HepG2 (cell line): ENCODE measurements around the gene GGPS1. TPM values are rescaled to one million over a fixed set of nuclear protein-coding genes. Genes with fewer than 3 reads are reported as not detected.

Experiments
- ARID2 ChIP-seq: sonication (generic); formaldehyde crosslinking; IDR thresholded peaks from 2 replicates; pipeline ENCODE4 v1.8.1; 2022; ENCODE audit warnings: mild to moderate bottlenecking, missing genetic modification reagents, borderline replicate concordance
- HMGXB3 ChIP-seq: sonication (generic); formaldehyde crosslinking; IDR thresholded peaks from 2 replicates; pipeline ENCODE4 v1.4.0; 2020; ENCODE audit warnings: missing genetic modification reagents, borderline replicate concordance
- HNF1B ChIP-seq: sonication (generic); formaldehyde crosslinking; IDR thresholded peaks from 2 replicates; pipeline ENCODE4 v1.5.1; 2020; ENCODE audit warnings: mild to moderate bottlenecking, moderate library complexity, missing genetic modification reagents
- HOXA3 ChIP-seq: sonication (generic); formaldehyde crosslinking; IDR thresholded peaks from 2 replicates; pipeline ENCODE4 v1.5.0; 2020; ENCODE audit warnings: missing genetic modification reagents
- KLF6 ChIP-seq: IDR thresholded peaks from 2 replicates; pipeline ENCODE4 v1.8.0; 2016; ENCODE audit warnings: missing biosample characterization, missing genetic modification reagents
- PHF20 ChIP-seq: sonication (generic); formaldehyde crosslinking; IDR thresholded peaks from 2 replicates; pipeline ENCODE4 v1.5.0; 2020; ENCODE audit warnings: mild to moderate bottlenecking, missing genetic modification reagents
- PLSCR1 ChIP-seq: sonication (generic); formaldehyde crosslinking; IDR thresholded peaks from 2 replicates; pipeline ENCODE4 v1.5.0; 2020; ENCODE audit warnings: missing genetic modification reagents, mild to moderate bottlenecking, borderline replicate concordance
- SALL1 ChIP-seq: sonication (generic); formaldehyde crosslinking; IDR thresholded peaks from 2 replicates; pipeline ENCODE4 v1.8.0; 2022; ENCODE audit warnings: mild to moderate bottlenecking, missing genetic modification reagents
- SP140L ChIP-seq: sonication (generic); formaldehyde crosslinking; IDR thresholded peaks from 2 replicates; pipeline ENCODE4 v1.4.0; 2020; ENCODE audit warnings: missing genetic modification reagents, borderline replicate concordance
- SP5 ChIP-seq: IDR thresholded peaks from 2 replicates; pipeline ENCODE4 v1.6.1; 2016; ENCODE audit warnings: low read depth, borderline replicate concordance
- TBX2 ChIP-seq: sonication (generic); formaldehyde crosslinking; IDR thresholded peaks from 2 replicates; pipeline ENCODE4 v1.5.0; 2020; ENCODE audit warnings: missing genetic modification reagents, mild to moderate bottlenecking, borderline replicate concordance
- TP53 ChIP-seq: sonication (generic); formaldehyde crosslinking; conservative IDR thresholded peaks from 2 replicates; pipeline ENCODE4 v1.4.0; 2020; ENCODE audit warnings: missing genetic modification reagents
- ZNF143 ChIP-seq: sonication (generic); formaldehyde crosslinking; IDR thresholded peaks from 2 replicates; pipeline ENCODE4 v1.4.0; 2020; ENCODE audit warnings: missing genetic modification reagents
- ZNF331 ChIP-seq: sonication (generic); formaldehyde crosslinking; IDR thresholded peaks from 2 replicates; pipeline ENCODE4 v1.4.0; 2020; ENCODE audit warnings: missing genetic modification reagents
- ZNF597 ChIP-seq: sonication (generic); formaldehyde crosslinking; IDR thresholded peaks from 2 replicates; pipeline ENCODE4 v1.5.0; 2020; ENCODE audit warnings: missing genetic modification reagents
- ZNF710 ChIP-seq: sonication (generic); formaldehyde crosslinking; IDR thresholded peaks from 2 replicates; pipeline ENCODE4 v1.5.0; 2020; ENCODE audit warnings: mild to moderate bottlenecking, missing genetic modification reagents, borderline replicate concordance
- ZNF768 ChIP-seq: sonication (generic); formaldehyde crosslinking; IDR thresholded peaks from 2 replicates; pipeline ENCODE4 v1.4.0; 2020; ENCODE audit warnings: missing genetic modification reagents
- ZSCAN21 ChIP-seq: sonication (generic); formaldehyde crosslinking; IDR thresholded peaks from 2 replicates; pipeline ENCODE4 v1.8.0; 2022; ENCODE audit warnings: mild to moderate bottlenecking, missing genetic modification reagents, moderate library complexity, borderline replicate concordance
- polyA plus RNA-seq, 8 experiments: library from polyadenylated mRNA; depleted of rRNA in 3 of 8; stranded (reverse) in 7 of 8; unstranded in 1 of 8; fragments of >200 nt; fragmentation: Illumina TruSeq in 4 of 8; extraction: Trizol in 4 of 8; gene quantifications; 2 replicates each; pipeline versions ENCODE4 v1.2.1 to v1.2.3, GENCODE V29; 2011 to 2016; ENCODE audit warnings: low read depth in 4 of 8, missing spikeins in 1 of 8, mixed read lengths in 1 of 8; ENCODE audit not compliant: insufficient read depth in 1 of 8
- total RNA-seq, 5 experiments: library from RNA; depleted of rRNA; stranded (reverse); fragments of >200 nt; fragmentation: Illumina TruSeq; extraction: Trizol; gene quantifications; 2 replicates each; pipeline ENCODE4 v1.2.3, GENCODE V29; 2016; ENCODE audit warnings: low read depth in 1 of 5

GGPS1 gene
- total and polyA plus RNA-seq, 2 of the 13 experiments (the other 11 are each of a cell fraction or from before 2014, with no cell fraction given) = 28.8 to 42.6 TPM

- TF ChIP-seq ZNF597 (CRISPR knock-in tag) = no peak
- no peak; the same call in none of the 2 replicates for TF ChIP-seq HNF1B (CRISPR knock-in tag)
- TF ChIP-seq TBX2 = peak; percentile 50; the same call in 1 of the 2 replicates
- TF ChIP-seq SP5 = no peak; the same call in 1 of the 2 replicates
- 0 out of 2 replicates have a peak, but pooled peaks have one; percentile 12 for TF ChIP-seq ZNF331
- peak; percentile 69 for TF ChIP-seq KLF6
- peak; percentile 56; the same call in 1 of the 2 replicates for TF ChIP-seq ZNF768 (CRISPR knock-in tag)
- TF ChIP-seq ARID2 (CRISPR knock-in tag) = 0 out of 2 replicates have a peak, but pooled peaks have one; percentile 53
- TF ChIP-seq PLSCR1 (CRISPR knock-in tag) = no peak
- peak; percentile 44; the same call in 1 of the 2 replicates for TF ChIP-seq HOXA3
- TF ChIP-seq PHF20 (CRISPR knock-in tag) = peak; percentile 51
- peak; percentile 55; the same call in 1 of the 2 replicates for TF ChIP-seq ZSCAN21
- 0 out of 2 replicates have a peak, but pooled peaks have one; percentile 29 for TF ChIP-seq TP53 (CRISPR knock-in tag)
- TF ChIP-seq HMGXB3 (CRISPR knock-in tag) = no peak
- TF ChIP-seq ZNF143 (CRISPR knock-in tag) = no peak
- peak; percentile 65; the same call in 1 of the 2 replicates for TF ChIP-seq ZNF710 (CRISPR knock-in tag)
- no peak for TF ChIP-seq SP140L (CRISPR knock-in tag)
- peak; percentile 74 for TF ChIP-seq SALL1 (CRISPR knock-in tag)
These were observed 38.9 kb downstream of the GGPS1 start, which contains the start of gene TBCE (continued) for GRCh38 chr1:235367000-235367908.
